Endothelial cell of umbilical vein (primary cell): ENCODE measurements around the gene FTSJ3. TPM values are rescaled to one million over a fixed set of nuclear protein-coding genes. Genes with fewer than 3 reads are reported as not detected.

Source experiments
- BruUV-seq: library from RNA; stranded (reverse); fragments of 400-500 nt; replicated peaks from 2 replicates; lab custom pipeline; 2021; lab: Mats Ljungman, UMichigan
- CTCF ChIA-PET: fragments of 300-600, 350-600 bp; sonication (Branson Sonifier 250); formaldehyde crosslinking; loops from one replicate; lab custom pipeline; 2021; ENCODE audit warnings: antibody characterized with exemption, inconsistent platforms; lab: Charles Lee
- POLR2A ChIA-PET: fragments of 300-600, 350-600 bp; sonication (Branson Sonifier 250); formaldehyde crosslinking; loops from one replicate; lab custom pipeline; 2021; ENCODE audit warnings: antibody characterized with exemption, inconsistent platforms; lab: Charles Lee
- DNase-seq: peaks from one replicate; pipeline ENCODE4 v3.0.0-alpha.2; 2011; ENCODE audit warnings: low read depth, low spot score
- FAIRE-seq: peaks from 2 replicates; lab custom pipeline; 2011; peaks lifted over from hg19 to GRCh38; lab: Jason Lieb, UNC
- H2AFZ ChIP-seq: 2 replicates; pipeline ENCODE4 v1.6.0; 2012; ENCODE audit warnings: low read depth, low read length, control low read depth, inconsistent platforms
- H3K27ac ChIP-seq: 2 replicates; pipeline ENCODE4 v1.5.1; 2011; ENCODE audit warnings: low read depth, mild to moderate bottlenecking, control low read depth, low read length, moderate library complexity; ENCODE audit not compliant: insufficient read depth
- H3K27me3 ChIP-seq, 2 experiments: 2 replicates each; pipeline versions ENCODE4 v1.6.0 to v1.6.1; 2011; ENCODE audit warnings: low read length in 2 of 2, mixed read lengths in 1 of 2; ENCODE audit not compliant: control insufficient read depth in 2 of 2, insufficient read depth in 2 of 2
- H3K36me3 ChIP-seq, 2 experiments: 2 replicates in 1 of 2; 3 replicates in 1 of 2; pipeline ENCODE4 v1.5.1; 2011; ENCODE audit warnings: low read length in 2 of 2, mild to moderate bottlenecking in 1 of 2, moderate library complexity in 1 of 2; ENCODE audit not compliant: control insufficient read depth in 2 of 2, insufficient read depth in 2 of 2; ENCODE audit errors: extremely low read depth in 1 of 2
- H3K4me1 ChIP-seq: 3 replicates; pipeline ENCODE4 v1.5.1; 2011; ENCODE audit warnings: mild to moderate bottlenecking, low read length; ENCODE audit not compliant: control insufficient read depth, insufficient read depth; ENCODE audit errors: extremely low read depth
- H3K4me2 ChIP-seq: 2 replicates; pipeline ENCODE4 v1.6.1; 2011; ENCODE audit warnings: low read length, control low read depth, mixed read lengths; ENCODE audit not compliant: insufficient read depth
- H3K4me3 ChIP-seq, 3 experiments: fragments of 200-600 bp in 1 of 3; sonication (generic), shearing (Covaris generic) in 1 of 3; replicated peaks in 1 of 3; 2 replicates each; pipeline ENCODE4 v1.5.1; 2011 to 2016; ENCODE audit warnings: control low read depth in 3 of 3, low read length in 3 of 3, mild to moderate bottlenecking in 2 of 3, inconsistent platforms in 1 of 3, low read depth in 1 of 3, moderate library complexity in 1 of 3; ENCODE audit not compliant: insufficient read depth in 1 of 3
- H3K79me2 ChIP-seq: 2 replicates; pipeline ENCODE4 v1.6.0; 2012; ENCODE audit warnings: low read length, inconsistent platforms; ENCODE audit not compliant: control insufficient read depth, insufficient read depth
- H3K9ac ChIP-seq: replicated peaks from 2 replicates; pipeline ENCODE3; 2011; ENCODE audit warnings: low read length, control low read depth; ENCODE audit not compliant: insufficient read depth; ENCODE audit errors: extremely low read depth
- H3K9me1 ChIP-seq: replicated peaks from 3 replicates; pipeline ENCODE4 v1.6.0; 2011; ENCODE audit warnings: mild to moderate bottlenecking, low read length; ENCODE audit not compliant: control insufficient read depth, insufficient read depth; ENCODE audit errors: extremely low read depth
- H3K9me3 ChIP-seq: replicated peaks from 2 replicates; pipeline ENCODE4 v1.5.1; 2012; ENCODE audit warnings: low read length, inconsistent platforms; ENCODE audit not compliant: control insufficient read depth, insufficient read depth
- H4K20me1 ChIP-seq: replicated peaks from 2 replicates; pipeline ENCODE3; 2011; ENCODE audit warnings: mild to moderate bottlenecking, low read length; ENCODE audit not compliant: control insufficient read depth, insufficient read depth; ENCODE audit errors: extremely low read depth
- CTCF ChIP-seq, 2 donors: IDR thresholded peaks; 1 replicate in 1 of 2; 2 replicates in 1 of 2; pipeline ENCODE4 v1.5.1; 2011; ENCODE audit warnings: low read length in 2 of 2, mild to moderate bottlenecking in 2 of 2, moderate library complexity in 2 of 2, control low read depth in 1 of 2, inconsistent platforms in 1 of 2, low read depth in 1 of 2; ENCODE audit not compliant: insufficient read depth in 1 of 2; ENCODE audit errors: extremely low read depth in 1 of 2
- EZH2 ChIP-seq: IDR thresholded peaks from 2 replicates; pipeline ENCODE4 v1.6.1; 2012; ENCODE audit warnings: borderline replicate concordance, low read depth, mild to moderate bottlenecking, moderate library complexity, low read length, inconsistent platforms; ENCODE audit not compliant: severe bottlenecking
- MAX ChIP-seq: IDR thresholded peaks from 2 replicates; pipeline ENCODE4 v1.6.1; 2011; ENCODE audit not compliant: insufficient read depth, insufficient read length
- MYC ChIP-seq: IDR thresholded peaks from one replicate; pipeline ENCODE4 v1.6.1; 2011; ENCODE audit warnings: mild to moderate bottlenecking, low read depth, low read length
- POLR2A ChIP-seq: IDR thresholded peaks from 2 replicates; pipeline ENCODE4 v1.6.1; 2012; ENCODE audit warnings: low read depth, mild to moderate bottlenecking, control low read depth, low read length
- POLR2AphosphoS5 ChIP-seq: IDR thresholded peaks from 2 replicates; pipeline ENCODE4 v1.6.1; 2012; ENCODE audit warnings: low read depth, mild to moderate bottlenecking, control low read depth, low read length, moderate library complexity; ENCODE audit not compliant: insufficient read depth
- dilution Hi-C: fragments of 300-500 bp; cut with MboI; formaldehyde crosslinking; loops from one replicate; pipeline ENCODE4 v1.15.0; 2019; ENCODE audit warnings: low sequenced_read_pairs; ENCODE audit not compliant: extremely low pct_ligation_motif_present
- intact Hi-C: fragments of 100-400 bp; cut with micrococcal nuclease; formaldehyde crosslinking; loops from one replicate; pipeline ENCODE4 v1.10.0; 2022
- polyA plus RNA-seq, 4 experiments: library from polyadenylated mRNA; depleted of rRNA in 3 of 4; stranded (reverse) in 3 of 4; unstranded in 1 of 4; fragments of >200 nt; gene quantifications; 2 replicates each; pipeline versions ENCODE4 v1.2.1 to v1.2.3, GENCODE V29; 2011 to 2012; ENCODE audit warnings: missing spikeins in 1 of 4
- total RNA-seq: library from RNA; stranded (reverse); gene quantifications from 2 replicates; pipeline ENCODE4 v1.2.3, GENCODE V29; 2021

The FTSJ3 gene
- total and polyA plus RNA-seq, 2 donors (not counting 3 experiments of a cell fraction or from before 2014, with no cell fraction given), result 42.1 to 60.2 TPM

- ChIA-PET CTCF (interaction anchor here (1.1 to 1.8 kb wide), 6 partner anchors 8 to 409 kb away, joined by 3 to 7 read pairs (median 6); no protein-coding TSS in a partner anchor), POLR2A (no interaction called here)
- FAIRE-seq, result peak; percentile 80
- Histone ChIP-seq H3K9me1 (no peaks in the 10 kb centered on the region), H3K9me3 (no peaks in the 10 kb centered on the region), H3K27me3 (no peaks in the 10 kb centered on the region), H3K4me1 (no peaks in the 10 kb centered on the region), H4K20me1 (no peaks in the 10 kb centered on the region), H3K36me3 (peaks cover 23 to 51% of the 10 kb centered on the region in 2 experiments), H3K79me2 (peaks cover 23% of the 10 kb centered on the region), H2AFZ (no peak overlapping the region), H3K4me2 (no peak overlapping the region), H3K27ac (no peak overlapping the region), H3K9ac (no peak overlapping the region), H3K4me3 (no peak overlapping the region)
- intact Hi-C loops (loop anchor here (2.0 kb wide), 1 partner anchor 136 kb away; no protein-coding TSS in a partner anchor), dilution Hi-C loops (no loop called here)
- peak; percentile 83 for DNase-seq
- TF ChIP-seq POLR2A (no peak), POLR2AphosphoS5 (peak; percentile 46), MYC (peak; percentile 13), CTCF (IDR thresholded peaks at IDR 0.05; ENCODE audit: extremely low read depth in 1 of 2, insufficient read depth in 1 of 2, low read depth in 1 of 2, low read length in 2 of 2) (peak; percentile 51 to 76), MAX (no peak), EZH2 (no peak)
- BruUV-seq, result no TSS peak
Measured at GRCh38 chr17:63834431-63835166, 7.1 kb upstream of the FTSJ3 start.
